Subcutaneous abdominal adipose tissue (tissue), 5 donors: ENCODE measurements around the gene TNFSF15.
"Not testable (repeated sequence)": the region's sequence is repeated elsewhere in the genome, so short reads cannot be mapped to it uniquely, and the experiment has no call there.

Source experiments
- H3K27ac ChIP-seq: one replicate; pipeline ENCODE4 v1.7.0; 2013; ENCODE audit warnings: low read depth, mild to moderate bottlenecking, inconsistent platforms, low read length, moderate library complexity
- H3K27me3 ChIP-seq, 5 donors: one replicate each; pipeline ENCODE4 v1.7.0; 2013; ENCODE audit warnings: low read length in 5 of 5, inconsistent platforms in 1 of 5; ENCODE audit not compliant: control insufficient read depth in 5 of 5, insufficient read depth in 4 of 5
- H3K36me3 ChIP-seq, 5 donors: one replicate each; pipeline ENCODE4 v1.7.0; 2013; ENCODE audit warnings: low read length in 5 of 5; ENCODE audit not compliant: control insufficient read depth in 5 of 5, insufficient read depth in 5 of 5
- H3K4me1 ChIP-seq, 5 donors: one replicate each; pipeline ENCODE4 v1.7.0; 2013; ENCODE audit warnings: low read length in 5 of 5, mild to moderate bottlenecking in 3 of 5, moderate library complexity in 1 of 5; ENCODE audit not compliant: control insufficient read depth in 5 of 5, insufficient read depth in 5 of 5
- H3K4me3 ChIP-seq, 5 donors: one replicate each; pipeline ENCODE4 v1.7.0; 2013; ENCODE audit warnings: low read length in 5 of 5, low read depth in 1 of 5
- H3K9ac ChIP-seq, 5 donors: one replicate each; pipeline ENCODE4 v1.7.0; 2013; ENCODE audit warnings: low read length in 5 of 5, mild to moderate bottlenecking in 4 of 5, moderate library complexity in 3 of 5
- H3K9me3 ChIP-seq, 5 donors: one replicate each; pipeline ENCODE4 v1.7.0; 2013; ENCODE audit warnings: low read length in 5 of 5; ENCODE audit not compliant: control insufficient read depth in 5 of 5
- donor health status: healthy.
- donor health status: healthy.
- donor health status: healthy.
- donor health status: healthy.
- donor health status: healthy.

The TNFSF15 gene

DNA sequence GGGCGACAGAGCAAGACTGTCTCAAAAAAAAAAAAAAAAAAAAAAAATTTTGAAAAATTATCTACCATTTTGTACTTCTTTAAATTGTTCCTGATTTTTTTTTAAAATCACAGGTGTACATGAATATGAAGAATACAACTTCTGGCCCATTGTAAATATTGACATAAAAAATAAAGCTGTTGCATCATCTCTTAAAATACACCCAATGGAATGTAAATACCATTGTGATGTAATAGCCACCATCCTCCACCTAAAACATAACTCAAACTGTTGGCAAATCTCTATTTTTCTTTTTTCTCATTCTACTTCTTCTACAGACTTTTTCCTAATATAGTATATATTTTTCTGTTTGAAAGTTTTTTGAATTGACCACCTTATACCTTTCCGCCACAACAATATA, 62.9 kb downstream of the TNFSF15 start:
- no peak overlapping the region for H3K27ac ChIP-seq
- H3K4me1 ChIP-seq: peaks cover 0 to 13% (median 10%) of the 10 kb centered on the region in 5 donors
- H3K27me3 ChIP-seq: no peaks in the 10 kb centered on the region
- H3K4me3 ChIP-seq: no peak overlapping the region
- H3K9me3 ChIP-seq: no peaks in the 10 kb centered on the region
- no peak overlapping the region for H3K9ac ChIP-seq
- no peaks in the 10 kb centered on the region for H3K36me3 ChIP-seq

- H3K36me3 ChIP-seq: not testable (repeated sequence)
These were observed 64.3 kb downstream of the TNFSF15 start for GRCh38 chr9:114741521-114741920.

GRCh38 chr9:114738581-114739316, 67.1 kb downstream of the TNFSF15 start:
- Histone ChIP-seq H3K9me3 (no peaks in the 10 kb centered on the region), H3K27ac (no peak overlapping the region), H3K36me3 (no peaks in the 10 kb centered on the region), H3K9ac (no peak overlapping the region), H3K4me3 (no peak overlapping the region), H3K27me3 (no peaks in the 10 kb centered on the region), H3K4me1 (no peaks in the 10 kb centered on the region)

More at GRCh38 chr9:114741521-114741920, 64.3 kb downstream of the TNFSF15 start:
- H3K9me3 ChIP-seq, H3K4me3 ChIP-seq, H3K27ac ChIP-seq, H3K27me3 ChIP-seq, H3K9ac ChIP-seq: not testable (repeated sequence)
- peaks cover 0 to 13% (median 10%) of the 10 kb centered on the region in 5 donors for H3K4me1 ChIP-seq

DNA sequence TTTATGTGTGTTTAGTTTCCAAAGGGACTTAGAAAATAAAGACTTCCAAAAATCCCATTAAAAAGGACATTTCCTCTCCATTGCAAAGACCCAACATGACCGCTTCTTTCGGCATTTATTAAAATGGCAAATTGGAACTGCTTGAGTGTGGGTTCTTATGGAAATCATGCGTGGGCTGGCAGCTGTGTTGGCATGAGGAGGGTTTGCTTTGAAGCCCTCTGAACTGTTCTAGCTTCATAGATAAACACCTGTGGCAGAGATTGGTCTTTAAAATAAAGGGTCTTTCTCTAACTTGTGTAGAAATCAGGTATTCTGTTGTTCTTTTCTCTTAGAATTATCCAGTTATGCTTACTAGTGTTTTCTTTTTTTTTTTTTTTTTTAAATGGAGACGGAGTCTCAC, 68.0 kb downstream of the TNFSF15 start:
- no peak overlapping the region for H3K4me3 ChIP-seq
- H3K27ac ChIP-seq: no peak overlapping the region
- H3K4me1 ChIP-seq: no peaks in the 10 kb centered on the region
- H3K36me3 ChIP-seq: no peaks in the 10 kb centered on the region
- H3K9ac ChIP-seq: no peak overlapping the region
- H3K27me3 ChIP-seq: no peaks in the 10 kb centered on the region
- no peaks in the 10 kb centered on the region for H3K9me3 ChIP-seq

DNA sequence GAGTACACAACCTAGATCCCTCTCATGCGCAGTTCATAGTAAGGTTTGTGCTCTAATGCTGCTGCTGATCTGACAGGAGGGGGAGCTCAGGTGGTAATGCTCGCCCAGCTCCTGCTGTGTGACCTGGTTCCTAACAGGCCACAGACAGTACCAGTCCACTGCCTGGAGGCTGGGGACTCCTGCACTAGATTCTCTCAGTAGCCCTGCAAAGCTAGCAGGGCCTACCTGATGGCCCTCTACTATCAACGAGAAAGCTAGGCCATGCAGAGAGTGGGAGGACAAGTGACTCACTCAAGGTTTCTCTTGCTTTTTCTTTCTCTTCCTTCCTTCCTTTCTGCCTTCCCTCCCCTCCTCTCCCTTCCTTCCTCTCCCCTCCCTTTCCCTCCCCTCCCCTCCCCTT, 68.7 kb downstream of the TNFSF15 start:
- Histone ChIP-seq H3K27me3 (no peaks in the 10 kb centered on the region), H3K4me3 (no peak overlapping the region), H3K9me3 (no peaks in the 10 kb centered on the region)

GRCh38 chr9:114735704-114736103, 70.1 kb downstream of the TNFSF15 start:
- Histone ChIP-seq H3K4me3 (no peak overlapping the region), H3K27ac (no peak overlapping the region), H3K27me3 (no peaks in the 10 kb centered on the region), H3K4me1 (no peaks in the 10 kb centered on the region), H3K9ac (no peak overlapping the region), H3K9me3 (no peaks in the 10 kb centered on the region), H3K36me3 (no peaks in the 10 kb centered on the region)

More for the DNA sequence above, 68.7 kb downstream of the TNFSF15 start:
- Histone ChIP-seq H3K4me1 (no peaks in the 10 kb centered on the region), H3K36me3 (no peaks in the 10 kb centered on the region), H3K9ac (no peak overlapping the region), H3K27ac (no peak overlapping the region)

- not testable (repeated sequence) for H3K9ac ChIP-seq, H3K9me3 ChIP-seq, H3K27ac ChIP-seq, H3K4me1 ChIP-seq, H3K4me3 ChIP-seq, H3K36me3 ChIP-seq, H3K27me3 ChIP-seq
These were observed 70.7 kb downstream of the TNFSF15 start for GRCh38 chr9:114735139-114735538.
